Measurements from ENCODE around the gene C17orf50. TPM values are rescaled to one million over a fixed set of nuclear protein-coding genes. Genes with fewer than 3 reads are reported as not detected.
"Not testable (repeated sequence)": the region's sequence is repeated elsewhere in the genome, so short reads cannot be mapped to it uniquely, and the experiment has no call there.

C17orf50 gene
- total RNA-seq, 1 donor from 2014 or later = not detected

DNA sequence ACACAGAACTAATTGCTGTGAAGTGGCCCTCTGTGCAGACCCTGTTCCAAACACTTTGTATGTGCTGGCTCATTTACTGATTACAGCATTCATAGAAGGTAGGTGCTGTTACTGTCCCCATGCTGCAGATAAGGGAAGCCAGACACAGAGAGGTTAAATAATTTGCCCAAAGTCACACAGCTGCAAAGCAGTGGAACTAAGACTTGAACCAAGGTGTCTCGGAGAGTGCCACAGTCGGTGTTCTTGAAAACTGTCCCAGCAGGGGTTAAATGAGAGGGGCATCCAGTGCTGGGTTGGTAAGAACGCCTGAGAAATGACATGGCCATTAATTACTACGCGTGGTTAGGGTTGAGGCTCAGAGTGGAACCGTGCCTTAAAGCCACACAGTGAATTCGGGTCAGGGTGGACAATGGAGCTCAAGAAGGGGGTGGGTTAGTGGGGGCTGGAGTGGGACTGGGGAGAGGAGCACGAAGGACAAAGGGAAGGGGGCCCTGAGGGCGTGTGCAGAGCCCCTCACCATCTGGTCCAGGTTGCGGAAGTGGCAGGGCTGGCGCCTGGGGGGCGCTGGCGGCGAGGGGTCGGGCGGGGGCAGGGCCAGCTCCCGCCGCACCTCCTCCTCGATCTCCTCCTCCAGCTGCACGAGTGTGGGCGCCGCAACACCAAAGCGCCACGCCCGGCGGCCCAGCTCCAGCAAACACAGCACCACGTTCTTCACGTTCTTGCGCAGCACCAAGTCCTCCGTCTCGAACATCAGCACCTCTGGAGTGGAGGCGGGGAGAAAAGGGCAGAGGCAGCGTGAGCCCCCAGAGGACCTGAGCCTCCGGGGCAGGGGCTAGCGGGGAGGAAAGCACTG lies 10.9 kb upstream of the C17orf50 start:
- H3K36me3 ChIP-seq (ENCODE audit: control insufficient read depth, insufficient read depth, low read length) = no peaks in the 10 kb centered on the region
- no peak for DNase-seq (ENCODE audit: low read depth)
- H3K4me3 ChIP-seq (ENCODE audit: low read depth, low read length) = no peak overlapping the region
- peaks cover 53% of the 10 kb centered on the region for H3K27me3 ChIP-seq (ENCODE audit: control insufficient read depth, insufficient read depth, low read length)
- TF ChIP-seq CTCF (IDR thresholded peaks at IDR 0.05; ENCODE audit: insufficient read depth, low read length, poor library complexity, severe bottlenecking) = no peak

DNA sequence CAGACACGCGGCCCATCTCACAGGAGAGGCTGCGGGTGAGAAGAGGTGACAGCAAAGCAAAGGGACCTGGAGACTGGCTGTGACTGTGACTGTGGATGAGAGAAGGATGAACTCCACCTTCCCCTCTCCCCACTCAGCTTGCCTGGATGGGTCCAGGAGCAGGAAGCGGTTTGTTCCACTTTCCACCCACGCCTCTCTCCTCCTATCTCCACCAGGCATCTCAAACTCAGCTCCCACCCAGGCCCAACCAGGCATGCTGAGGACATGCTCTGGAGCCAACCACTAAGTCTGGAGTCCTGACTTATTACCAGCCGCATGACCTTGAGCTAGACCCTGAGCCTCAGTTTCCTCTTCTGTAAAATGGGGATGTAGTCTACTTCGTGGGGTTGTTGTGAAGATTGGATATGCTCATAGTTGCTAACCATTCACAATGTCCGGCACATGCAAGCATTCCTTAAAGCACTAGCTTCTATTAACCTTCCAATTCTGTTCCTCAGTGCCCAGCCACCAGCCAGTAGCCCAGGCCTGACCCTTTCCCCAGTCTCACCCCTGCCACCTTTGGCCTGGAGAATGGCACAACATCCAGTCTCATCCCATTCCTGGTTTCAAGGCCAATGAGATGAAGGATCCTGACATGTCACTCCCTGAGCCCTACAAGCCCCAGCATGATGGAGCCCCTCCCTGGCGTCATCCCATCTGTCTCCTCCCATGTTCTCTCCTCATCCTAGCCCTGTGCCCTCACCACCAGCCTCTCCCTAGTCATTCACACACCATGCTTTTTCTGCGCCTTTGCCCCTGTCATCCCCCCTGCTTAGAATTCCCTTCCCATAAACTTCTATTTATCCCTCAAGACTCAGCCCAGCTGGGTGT lies 9.9 kb upstream of the C17orf50 start:
- no peak for DNase-seq (ENCODE audit: low read depth)
- TF ChIP-seq CTCF (IDR thresholded peaks at IDR 0.05; ENCODE audit: insufficient read depth, low read length, poor library complexity, severe bottlenecking) = no peak
- H3K36me3 ChIP-seq (ENCODE audit: control insufficient read depth, insufficient read depth, low read length) = no peaks in the 10 kb centered on the region
- H3K27me3 ChIP-seq (ENCODE audit: control insufficient read depth, insufficient read depth, low read length) = peaks cover 50% of the 10 kb centered on the region
- H3K4me3 ChIP-seq (ENCODE audit: low read depth, low read length) = no peak overlapping the region

- not testable (repeated sequence) for H3K4me3 ChIP-seq (ENCODE audit: low read depth, low read length); H3K36me3 ChIP-seq (ENCODE audit: control insufficient read depth, insufficient read depth, low read length); DNase-seq (ENCODE audit: low read depth)
- H3K27me3 ChIP-seq (ENCODE audit: control insufficient read depth, insufficient read depth, low read length) = peaks cover 47% of the 10 kb centered on the region
These were observed 9.1 kb upstream of the C17orf50 start for GRCh38 chr17:35751541-35751940.

DNA sequence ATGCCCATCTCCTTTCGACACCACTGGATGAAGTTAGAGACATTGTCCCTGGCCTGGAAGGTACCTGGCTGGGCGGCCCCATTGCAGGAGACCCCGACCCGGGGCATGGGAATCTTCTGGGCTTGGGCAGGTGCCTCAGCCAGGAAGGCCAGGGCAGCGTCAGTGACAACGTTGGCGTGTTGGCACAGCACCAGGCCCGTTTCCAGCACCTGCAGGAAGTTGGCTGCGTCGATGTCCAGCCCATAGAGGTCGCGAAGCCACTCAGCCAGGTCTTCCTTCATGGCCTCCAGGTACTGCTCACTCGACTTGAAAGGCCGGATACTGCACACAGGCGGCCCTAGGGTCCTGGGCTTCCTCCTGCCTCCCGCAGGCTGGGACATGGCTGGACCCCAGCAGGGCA lies 8.2 kb upstream of the C17orf50 start:
- Histone ChIP-seq H3K4me3 (ENCODE audit: low read depth, low read length) (no peak overlapping the region), H3K27me3 (ENCODE audit: control insufficient read depth, insufficient read depth, low read length) (peaks cover 47% of the 10 kb centered on the region), H3K36me3 (ENCODE audit: control insufficient read depth, insufficient read depth, low read length) (no peaks in the 10 kb centered on the region)
- TF ChIP-seq CTCF (IDR thresholded peaks at IDR 0.05; ENCODE audit: insufficient read depth, low read length, poor library complexity, severe bottlenecking) = no peak
- no peak for DNase-seq (ENCODE audit: low read depth)

- no peaks in the 10 kb centered on the region for H3K36me3 ChIP-seq (ENCODE audit: control insufficient read depth, insufficient read depth, low read length)
- H3K27me3 ChIP-seq (ENCODE audit: control insufficient read depth, insufficient read depth, low read length) = peaks cover 41% of the 10 kb centered on the region
- no peak for DNase-seq (ENCODE audit: low read depth)
- no peak within 1 kb of the TSS for H3K4me3 ChIP-seq (ENCODE audit: low read depth, low read length)
- no peak for TF ChIP-seq CTCF (IDR thresholded peaks at IDR 0.05; ENCODE audit: insufficient read depth, low read length, poor library complexity, severe bottlenecking)
These were observed 7.5 kb upstream of the C17orf50 start, which contains the start of gene GAS2L2 for GRCh38 chr17:35752945-35753764. TSS of gene GAS2L2 (minus strand) at chr17:35753239. CDS start at chr17:35752850, 389 bp downstream.

Data from kidney epithelial cell (primary cell).